NT2/D1 (cell line): ENCODE results near the gene KRTAP2-1.

Experiments used
- DNase-seq: peaks from one replicate; pipeline ENCODE4 v3.0.0-alpha.2; 2011; ENCODE audit warnings: low read depth, low spot score
- H3K27me3 ChIP-seq: 2 replicates; pipeline ENCODE4 v1.6.0; 2011; ENCODE audit warnings: mild to moderate bottlenecking; ENCODE audit not compliant: insufficient read length, insufficient read depth
- H3K36me3 ChIP-seq: 2 replicates; pipeline ENCODE4 v1.6.1; 2011; ENCODE audit warnings: mild to moderate bottlenecking, low read length, mixed read lengths; ENCODE audit not compliant: insufficient read depth, insufficient read length
- H3K4me1 ChIP-seq: 2 replicates; pipeline ENCODE4 v1.5.1; 2011; ENCODE audit not compliant: insufficient read depth, insufficient read length
- H3K4me3 ChIP-seq: 2 replicates; pipeline ENCODE4 v1.5.1; 2011; ENCODE audit warnings: low read depth; ENCODE audit not compliant: insufficient read length
- H3K9ac ChIP-seq: 2 replicates; pipeline ENCODE4 v1.6.0; 2011; ENCODE audit warnings: low read depth; ENCODE audit not compliant: insufficient read length
- H3K9me3 ChIP-seq: 2 replicates; pipeline ENCODE4 v1.5.1; 2011; ENCODE audit warnings: mild to moderate bottlenecking, low read length; ENCODE audit not compliant: insufficient read depth
- SUZ12 ChIP-seq: IDR thresholded peaks from 2 replicates; pipeline ENCODE4 v1.6.1; 2011; ENCODE audit not compliant: insufficient read length, insufficient read depth; ENCODE audit errors: extremely low read depth
- YY1 ChIP-seq: IDR thresholded peaks from 2 replicates; pipeline ENCODE4 v1.6.1; 2011; ENCODE audit not compliant: insufficient read length, insufficient read depth
- ZNF274 ChIP-seq: IDR thresholded peaks from 2 replicates; pipeline ENCODE4 v1.6.1; 2011; ENCODE audit warnings: mild to moderate bottlenecking, low read depth, low read length

KRTAP2-1 gene

DNA sequence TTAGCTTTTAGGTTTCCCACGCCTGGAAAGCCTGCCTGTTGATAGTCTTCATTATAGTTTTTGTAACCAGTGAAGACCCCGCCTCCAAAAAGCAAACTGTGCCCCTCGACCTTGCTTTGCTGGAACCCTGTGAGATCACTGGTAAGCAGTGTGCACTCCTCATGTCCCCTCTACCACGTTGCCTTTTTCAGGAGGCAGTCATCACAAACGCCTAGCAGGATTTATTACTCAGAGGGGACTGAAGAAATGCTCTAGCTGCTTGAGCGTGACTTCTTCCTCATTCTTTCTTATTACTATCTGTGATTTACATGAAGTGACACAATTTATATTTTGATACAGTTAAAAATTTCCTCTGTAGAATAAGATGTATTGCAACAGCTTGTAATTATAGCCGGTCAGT lies 31.7 kb downstream of the KRTAP2-1 start:
- Histone ChIP-seq H3K4me3 (no peak overlapping the region), H3K36me3 (no peaks in the 10 kb centered on the region), H3K27me3 (no peaks in the 10 kb centered on the region), H3K9ac (no peak overlapping the region), H3K4me1 (no peaks in the 10 kb centered on the region), H3K9me3 (no peaks in the 10 kb centered on the region)
- no peak for DNase-seq
- TF ChIP-seq YY1 (no peak), ZNF274 (no peak), SUZ12 (no peak)

DNA sequence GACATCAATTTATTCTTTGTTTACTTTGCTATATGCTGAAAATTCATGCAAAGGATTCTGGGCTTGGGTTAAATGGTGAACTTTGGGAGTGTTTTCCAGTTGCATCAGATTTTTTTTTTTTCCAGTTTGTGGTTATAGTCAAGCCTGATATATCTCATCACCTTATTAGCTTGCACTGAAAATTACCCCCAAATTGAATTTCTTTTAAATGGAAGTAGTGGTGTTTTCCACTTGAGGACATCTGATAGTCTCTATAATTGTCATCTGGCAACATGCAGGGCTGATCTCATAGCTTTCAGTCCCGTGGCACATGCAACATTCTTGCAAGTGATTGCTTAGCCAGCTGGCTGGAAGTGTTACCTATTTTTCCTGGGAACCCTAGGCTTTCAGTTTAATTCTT lies 33.5 kb downstream of the KRTAP2-1 start:
- no peaks in the 10 kb centered on the region for H3K9me3 ChIP-seq
- DNase-seq = no peak
- no peaks in the 10 kb centered on the region for H3K36me3 ChIP-seq
- no peak overlapping the region for H3K9ac ChIP-seq
- H3K27me3 ChIP-seq = no peaks in the 10 kb centered on the region
- H3K4me3 ChIP-seq = no peak overlapping the region
- peaks cover 3% of the 10 kb centered on the region for H3K4me1 ChIP-seq
- TF ChIP-seq SUZ12 (no peak), ZNF274 (no peak), YY1 (no peak)

DNA sequence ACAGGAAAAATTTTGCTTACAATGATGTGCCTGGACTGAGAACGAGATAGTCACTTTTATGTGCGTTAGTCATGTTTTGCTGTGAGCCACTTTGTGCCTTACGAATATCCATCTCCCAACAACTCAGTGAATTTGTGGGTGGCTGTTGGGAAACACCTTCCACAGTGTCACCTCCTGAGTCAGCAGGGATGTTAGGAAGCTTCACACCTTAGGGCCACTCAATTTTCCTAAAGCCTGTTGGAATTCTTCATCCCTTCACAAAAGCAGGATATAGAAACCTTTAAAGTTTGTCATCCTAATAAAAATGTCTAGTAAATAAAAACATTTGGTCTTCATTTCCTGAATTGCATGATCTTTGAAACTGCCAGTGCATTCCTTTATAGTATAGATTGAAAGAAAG lies 33.9 kb downstream of the KRTAP2-1 start:
- Histone ChIP-seq H3K9ac (no peak overlapping the region), H3K4me3 (no peak overlapping the region), H3K36me3 (no peaks in the 10 kb centered on the region), H3K27me3 (no peaks in the 10 kb centered on the region), H3K9me3 (no peaks in the 10 kb centered on the region), H3K4me1 (peaks cover 4% of the 10 kb centered on the region)
- no peak for DNase-seq
- no peak for TF ChIP-seq ZNF274
- TF ChIP-seq SUZ12 = no peak
- TF ChIP-seq YY1 = no peak

DNA sequence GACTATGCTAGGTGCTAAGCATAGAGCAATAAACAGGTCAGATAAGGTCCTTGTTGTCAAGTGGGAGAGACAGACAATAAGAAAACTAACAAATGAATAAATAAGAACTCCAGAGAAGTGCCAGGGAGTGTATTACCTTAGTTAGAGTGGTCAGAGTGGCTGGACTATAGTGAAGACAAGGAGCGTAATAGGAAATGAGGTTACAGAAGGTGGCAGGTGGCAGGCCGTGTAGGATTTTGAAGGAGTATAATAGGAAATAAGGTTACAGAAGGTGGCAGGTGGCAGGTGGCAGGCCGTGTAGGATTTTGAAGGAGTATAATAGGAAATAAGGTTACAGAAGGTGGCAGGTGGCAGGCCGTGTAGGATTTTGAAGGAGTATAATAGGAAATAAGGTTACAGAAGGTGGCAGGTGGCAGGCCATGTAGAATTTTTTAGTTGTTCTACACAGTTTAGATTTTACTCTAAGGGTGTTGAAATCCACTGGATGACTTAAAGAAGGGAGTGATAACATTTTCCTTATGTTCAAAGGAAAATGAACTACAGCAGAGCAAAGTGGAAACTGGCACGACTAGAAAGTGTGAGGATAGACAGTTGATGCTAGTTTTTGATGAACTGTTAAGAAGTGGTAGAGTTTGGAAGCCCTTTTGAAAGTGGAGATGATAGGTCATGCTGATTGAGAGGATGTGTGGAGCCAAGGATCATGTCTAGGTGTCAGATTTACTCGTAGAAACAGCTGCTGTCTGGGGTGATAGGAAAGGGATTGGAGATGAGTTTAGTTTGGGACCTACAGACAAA lies 34.6 kb downstream of the KRTAP2-1 start:
- no peak for DNase-seq
- H3K9ac ChIP-seq = no peak overlapping the region

DNA sequence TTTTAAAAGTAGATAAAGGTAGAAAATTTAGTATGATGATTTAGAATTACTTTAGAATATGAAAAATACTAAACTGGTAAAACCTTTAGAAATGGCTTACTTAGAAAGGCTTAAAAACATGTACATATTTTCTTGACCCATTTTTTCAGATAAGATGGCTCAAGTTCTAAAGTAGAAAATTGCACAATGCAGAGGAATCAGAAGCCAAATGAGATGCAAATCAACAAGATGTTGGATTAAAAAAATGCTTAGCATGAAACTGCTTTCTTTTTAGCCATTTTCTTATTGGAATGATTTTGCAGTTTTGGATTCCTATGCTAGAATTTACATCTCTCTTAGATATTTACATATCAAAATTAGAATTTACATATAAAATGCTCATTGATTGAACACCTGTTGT lies 36.7 kb downstream of the KRTAP2-1 start:
- TF ChIP-seq SUZ12 = no peak
- TF ChIP-seq YY1 = no peak
- no peak for TF ChIP-seq ZNF274
- Histone ChIP-seq H3K27me3 (no peaks in the 10 kb centered on the region), H3K36me3 (no peaks in the 10 kb centered on the region), H3K4me3 (no peak overlapping the region), H3K9me3 (no peaks in the 10 kb centered on the region), H3K9ac (no peak overlapping the region), H3K4me1 (peaks cover 4% of the 10 kb centered on the region)
- no peak for DNase-seq

More for the DNA sequence above, 34.6 kb downstream of the KRTAP2-1 start:
- Histone ChIP-seq H3K4me3 (no peak overlapping the region), H3K27me3 (no peaks in the 10 kb centered on the region), H3K4me1 (peaks cover 4% of the 10 kb centered on the region), H3K36me3 (no peaks in the 10 kb centered on the region), H3K9me3 (no peaks in the 10 kb centered on the region)
- TF ChIP-seq YY1 (no peak), SUZ12 (no peak), ZNF274 (no peak)

DNA sequence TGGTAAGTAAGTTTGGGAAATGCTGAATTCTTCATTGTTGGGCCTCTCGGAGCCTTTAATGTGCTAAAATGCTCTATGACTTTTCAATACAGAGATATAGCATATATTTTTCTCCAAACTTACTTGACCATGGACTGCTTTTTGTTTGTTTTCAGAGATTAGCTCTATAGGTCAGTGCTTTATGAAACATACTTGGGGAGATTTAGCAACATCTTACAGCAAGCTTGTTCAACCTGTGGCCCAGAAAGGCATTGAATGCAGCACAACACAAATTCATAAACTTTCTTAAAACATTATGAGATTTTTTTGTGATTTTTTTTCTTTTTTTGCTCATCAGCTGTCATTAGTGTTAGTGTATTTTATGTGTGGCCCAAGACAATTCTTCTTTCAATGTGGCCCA lies 37.2 kb downstream of the KRTAP2-1 start:
- H3K27me3 ChIP-seq = no peaks in the 10 kb centered on the region
- no peak for DNase-seq
- H3K4me3 ChIP-seq = no peak overlapping the region
- H3K4me1 ChIP-seq = peaks cover 4% of the 10 kb centered on the region
- no peaks in the 10 kb centered on the region for H3K9me3 ChIP-seq
- TF ChIP-seq SUZ12 (no peak), YY1 (no peak), ZNF274 (no peak)
- H3K36me3 ChIP-seq = no peaks in the 10 kb centered on the region
- H3K9ac ChIP-seq = no peak overlapping the region

DNA sequence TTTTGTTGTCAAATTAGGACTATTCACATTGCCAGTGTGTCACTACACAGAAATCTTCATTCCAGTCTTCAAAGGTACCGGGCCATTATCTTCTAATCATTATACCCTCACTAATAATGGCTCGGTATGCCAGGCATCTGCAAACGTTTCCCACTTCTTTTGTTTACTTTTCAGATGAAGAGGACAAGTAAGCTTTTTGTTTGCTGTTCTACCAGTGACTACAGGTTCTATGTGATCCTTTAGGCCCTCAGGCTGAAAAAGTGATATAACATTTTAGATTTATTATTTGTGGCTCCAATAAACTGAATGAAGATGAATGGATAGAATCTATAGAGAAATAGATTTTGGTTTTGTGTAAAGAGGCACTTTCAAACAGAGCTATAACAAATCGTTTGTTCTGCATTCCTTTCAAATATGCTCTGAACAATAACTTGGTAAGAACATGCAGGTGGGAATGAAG lies 37.8 kb downstream of the KRTAP2-1 start:
- Histone ChIP-seq H3K9ac (no peak overlapping the region), H3K9me3 (no peaks in the 10 kb centered on the region), H3K4me1 (peaks cover 4% of the 10 kb centered on the region), H3K36me3 (no peaks in the 10 kb centered on the region), H3K27me3 (no peaks in the 10 kb centered on the region), H3K4me3 (no peak overlapping the region)
- TF ChIP-seq SUZ12 = no peak
- TF ChIP-seq ZNF274 = no peak
- no peak for TF ChIP-seq YY1
- DNase-seq = peak; percentile 18
